ENCODE data around the gene TIGAR.

Gene TIGAR

GRCh38 chr12:4277857-4278256 lies 43.2 kb upstream of the TIGAR start:
- H3K36me3 ChIP-seq, result no peaks in the 10 kb centered on the region
- no peak overlapping the region for H3K4me3 ChIP-seq (ENCODE audit: low read depth, low read length)
- H3K9me3 ChIP-seq, result no peaks in the 10 kb centered on the region
- no peak for DNase-seq
- H3K27me3 ChIP-seq, result peaks cover 63% of the 10 kb centered on the region
- H3K4me1 ChIP-seq, result no peaks in the 10 kb centered on the region
- TF ChIP-seq CTCF (IDR thresholded peaks at IDR 0.05; ENCODE audit: low read depth, low read length), result no peak

- no peaks in the 10 kb centered on the region for H3K4me1 ChIP-seq
- DNase-seq, result no peak
- H3K9me3 ChIP-seq, result no peaks in the 10 kb centered on the region
- no peak overlapping the region for H3K4me3 ChIP-seq (ENCODE audit: low read depth, low read length)
- TF ChIP-seq CTCF (IDR thresholded peaks at IDR 0.05; ENCODE audit: low read depth, low read length), result no peak
- peaks cover 63% of the 10 kb centered on the region for H3K27me3 ChIP-seq
- no peaks in the 10 kb centered on the region for H3K36me3 ChIP-seq
Observed at GRCh38 chr12:4278329-4279197, 42.5 kb upstream of the TIGAR start.

DNA sequence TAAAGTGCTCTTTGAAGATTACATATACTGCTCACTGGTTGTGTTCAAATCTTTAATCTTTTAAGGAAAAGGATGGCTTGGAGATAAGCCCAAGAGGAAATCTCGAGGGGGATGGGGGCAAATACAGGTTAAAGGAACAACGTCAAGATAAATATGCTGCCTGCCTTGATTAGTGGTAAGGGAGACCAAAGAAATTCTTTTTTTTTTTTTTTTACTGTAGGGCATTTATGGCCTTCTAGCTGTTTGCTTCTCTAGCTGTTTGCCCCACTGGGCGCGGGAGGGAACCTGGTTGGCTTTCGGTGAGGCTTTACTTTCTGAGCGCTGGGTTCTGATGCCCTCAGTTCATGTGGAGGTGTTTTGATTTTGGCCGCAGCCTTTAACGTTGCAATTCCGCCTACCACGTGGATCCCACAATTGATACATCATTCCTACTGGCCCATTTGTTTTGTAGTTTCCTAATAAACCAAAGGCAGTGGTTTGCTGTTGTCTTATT lies 41.8 kb upstream of the TIGAR start:
- H3K27me3 ChIP-seq, result peaks cover 63% of the 10 kb centered on the region
- H3K4me3 ChIP-seq (ENCODE audit: low read depth, low read length), result no peak overlapping the region
- no peak for TF ChIP-seq CTCF (IDR thresholded peaks at IDR 0.05; ENCODE audit: low read depth, low read length)
- H3K4me1 ChIP-seq, result no peaks in the 10 kb centered on the region
- H3K9me3 ChIP-seq, result no peaks in the 10 kb centered on the region
- H3K36me3 ChIP-seq, result no peaks in the 10 kb centered on the region
- DNase-seq, result no peak

DNA sequence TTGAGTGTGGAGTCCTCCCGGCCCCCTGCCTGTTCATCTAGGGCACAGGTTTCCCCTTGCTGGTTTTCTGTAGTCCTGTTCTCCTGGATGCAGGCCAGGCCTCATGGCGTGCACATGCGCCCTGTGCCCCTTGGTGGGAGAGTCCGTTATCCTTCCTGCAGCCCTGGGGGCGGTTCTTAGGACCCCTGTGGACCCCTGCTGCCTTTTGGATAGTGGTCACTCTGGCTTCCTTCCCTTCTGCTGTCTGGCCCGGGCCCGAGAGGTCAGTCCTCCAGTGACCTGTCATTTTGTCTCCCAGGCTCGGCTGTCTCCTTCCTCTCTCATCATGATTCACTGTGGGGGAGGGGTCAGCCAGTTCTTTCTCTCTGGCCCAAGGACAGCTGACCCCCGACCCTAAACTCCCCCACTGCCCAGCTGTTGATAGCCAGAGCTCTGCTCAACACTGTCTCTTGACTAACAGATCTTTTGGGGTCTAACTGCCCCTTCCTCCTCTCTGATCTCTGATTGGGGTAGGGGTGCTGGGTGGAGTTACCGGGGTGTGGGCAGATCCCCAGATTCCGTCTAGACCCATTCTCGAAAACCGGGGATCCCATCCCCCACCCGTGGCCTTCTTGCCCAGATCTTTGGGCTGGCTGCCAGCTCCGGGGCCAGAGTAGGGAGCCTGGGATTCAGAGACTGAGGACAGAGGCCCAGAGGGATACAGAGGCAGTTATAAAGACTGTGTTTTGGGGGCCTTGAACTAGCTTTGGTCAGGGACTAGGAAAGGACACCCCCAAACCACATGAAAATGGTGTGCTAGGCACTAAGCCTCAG lies 40.5 kb upstream of the TIGAR start:
- DNase-seq, result peak; percentile 37
- no peaks in the 10 kb centered on the region for H3K36me3 ChIP-seq
- H3K4me3 ChIP-seq (ENCODE audit: low read depth, low read length), result no peak overlapping the region
- TF ChIP-seq CTCF (IDR thresholded peaks at IDR 0.05; ENCODE audit: low read depth, low read length), result no peak
- no peaks in the 10 kb centered on the region for H3K4me1 ChIP-seq
- no peaks in the 10 kb centered on the region for H3K9me3 ChIP-seq
- peaks cover 61% of the 10 kb centered on the region for H3K27me3 ChIP-seq

- peaks cover 61% of the 10 kb centered on the region for H3K27me3 ChIP-seq
- no peaks in the 10 kb centered on the region for H3K9me3 ChIP-seq
- no peaks in the 10 kb centered on the region for H3K4me1 ChIP-seq
- no peak for TF ChIP-seq CTCF (IDR thresholded peaks at IDR 0.05; ENCODE audit: low read depth, low read length)
- no peak overlapping the region for H3K4me3 ChIP-seq (ENCODE audit: low read depth, low read length)
- DNase-seq, result no peak
- no peaks in the 10 kb centered on the region for H3K36me3 ChIP-seq
Observed at GRCh38 chr12:4281173-4281654, 39.8 kb upstream of the TIGAR start.
